ENCODE measurements around the gene SUN3.

Gene SUN3

DNA sequence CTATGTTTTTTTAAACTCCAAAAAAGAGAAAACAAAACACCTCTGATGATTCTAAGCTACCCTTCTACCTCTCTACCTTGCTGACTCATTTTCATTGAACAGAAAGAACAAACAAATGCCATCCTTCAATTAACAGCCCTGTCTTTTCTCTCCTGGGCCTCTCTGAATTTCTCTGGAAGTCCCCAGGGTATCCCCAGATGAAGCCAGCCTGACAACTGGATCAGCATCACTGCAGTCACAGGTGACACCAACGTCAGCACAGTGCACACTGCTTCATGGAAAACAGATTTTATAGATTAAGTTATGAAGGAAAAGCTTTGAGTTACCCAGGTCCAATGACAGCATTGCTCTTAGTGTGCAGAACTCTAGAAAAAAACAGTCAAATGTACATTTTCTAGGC lies 55.2 kb downstream of the SUN3 start:
- DNase-seq (ENCODE audit: low spot score): no peak

DNA sequence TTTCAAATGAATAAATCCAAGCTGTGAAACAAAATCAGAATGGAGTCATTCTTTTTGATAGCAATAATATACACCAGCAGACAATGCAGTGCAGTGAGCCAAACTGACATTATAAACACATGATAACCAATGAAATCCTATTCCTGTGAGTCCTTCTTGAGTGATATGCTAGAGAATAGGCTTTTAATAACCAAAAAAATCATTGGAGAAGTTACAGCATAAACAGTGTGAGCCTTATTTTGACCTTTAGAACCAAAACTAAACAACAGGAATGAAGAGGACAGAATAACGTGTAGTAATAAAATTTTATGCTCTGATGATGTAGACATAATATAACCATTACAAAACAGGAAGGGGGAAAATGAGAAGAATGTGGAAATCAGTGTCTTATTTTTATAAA lies 58.1 kb downstream of the SUN3 start:
- no peak for DNase-seq (ENCODE audit: low spot score)

DNA sequence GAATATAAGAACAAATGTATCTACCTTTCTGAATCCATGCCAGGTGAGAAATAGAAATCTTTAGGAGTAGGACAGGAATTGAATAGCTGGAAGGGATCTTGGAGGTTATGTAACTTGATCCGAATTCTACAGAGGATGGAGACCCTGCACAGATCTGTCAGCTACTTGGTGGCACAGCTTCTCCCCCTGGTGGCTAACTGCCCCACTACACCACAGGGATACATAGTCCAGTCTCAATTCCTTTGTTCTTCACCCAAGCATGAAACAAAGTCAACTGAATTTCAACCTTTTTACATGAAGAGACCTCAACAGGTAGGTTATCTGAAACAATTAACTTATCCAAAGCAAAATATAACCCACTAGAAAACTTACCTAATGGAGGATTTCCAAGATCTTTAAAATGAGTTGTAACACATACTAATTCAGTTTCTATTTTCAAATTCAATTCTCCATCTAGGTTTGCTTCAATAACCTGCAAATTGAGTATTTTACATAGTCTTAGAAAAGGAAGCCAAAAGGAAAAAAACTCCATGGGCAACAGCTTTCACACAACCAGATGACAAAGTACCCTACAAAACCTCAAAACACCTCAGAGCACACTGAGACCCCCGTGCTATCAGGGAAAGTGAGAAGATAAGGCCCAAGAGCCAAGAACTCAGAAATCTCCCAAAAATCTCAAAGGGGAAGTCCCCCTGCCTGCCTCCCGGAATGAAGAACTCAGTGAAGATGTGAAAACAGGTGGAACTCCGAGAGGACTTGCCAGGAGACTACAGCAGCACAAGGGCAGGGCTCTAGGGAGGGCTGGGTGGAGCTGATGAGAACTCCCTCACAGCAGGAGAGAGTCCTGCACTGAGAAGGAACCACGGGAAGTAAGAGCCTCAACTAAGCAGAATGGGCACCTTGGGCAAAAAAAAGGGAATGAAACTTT lies 59.8 kb downstream of the SUN3 start:
- DNase-seq (ENCODE audit: low spot score): peak; percentile 87

- no peak for DNase-seq (ENCODE audit: low spot score)
Measured at GRCh38 chr7:47967708-47968107, 61.2 kb downstream of the SUN3 start.

GRCh38 chr7:47967123-47967522 lies 61.8 kb downstream of the SUN3 start:
- DNase-seq (ENCODE audit: low spot score): no peak

- DNase-seq (ENCODE audit: low spot score): no peak
Measured at GRCh38 chr7:47965456-47965855, 63.5 kb downstream of the SUN3 start.

DNA sequence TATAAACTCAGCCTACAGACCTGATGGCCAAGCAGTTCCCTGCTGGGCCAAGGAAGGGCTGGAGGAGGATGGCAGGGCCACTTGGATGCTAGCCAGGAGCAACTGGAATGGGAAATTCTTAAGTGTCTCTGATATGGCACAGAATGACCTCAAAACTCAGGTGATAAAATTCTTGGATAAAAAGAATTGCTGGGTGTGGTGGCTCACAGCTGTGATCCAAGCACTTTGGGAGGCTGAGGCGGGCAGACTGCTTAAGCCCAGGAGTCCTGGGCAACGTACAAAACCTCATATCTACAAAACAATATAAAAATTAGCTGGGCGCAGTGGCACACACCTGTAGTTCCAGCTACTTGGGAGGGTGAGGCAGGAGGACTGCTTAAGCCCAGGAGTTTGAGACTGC lies 66.6 kb downstream of the SUN3 start:
- no peak for DNase-seq (ENCODE audit: low spot score)

- no peak for DNase-seq (ENCODE audit: low spot score)
Measured at GRCh38 chr7:47957156-47957555, 71.8 kb downstream of the SUN3 start.

- DNase-seq (ENCODE audit: low spot score): no peak
Measured at GRCh38 chr7:47956220-47956619, 72.7 kb downstream of the SUN3 start.

- DNase-seq (ENCODE audit: low spot score): no peak
Measured at GRCh38 chr7:47954231-47954911, 74.5 kb downstream of the SUN3 start.

GRCh38 chr7:47953822-47954221 lies 75.1 kb downstream of the SUN3 start:
- no peak for DNase-seq (ENCODE audit: low spot score)

GRCh38 chr7:47952224-47952623 lies 76.7 kb downstream of the SUN3 start:
- no peak for DNase-seq (ENCODE audit: low spot score)

- DNase-seq (ENCODE audit: low spot score): no peak
Measured at GRCh38 chr7:47951374-47951773, 77.5 kb downstream of the SUN3 start.

GRCh38 chr7:47950714-47951113 lies 78.2 kb downstream of the SUN3 start:
- DNase-seq (ENCODE audit: low spot score): no peak

- DNase-seq (ENCODE audit: low spot score): no peak
Measured at GRCh38 chr7:47949703-47950102, 79.2 kb downstream of the SUN3 start.

DNA sequence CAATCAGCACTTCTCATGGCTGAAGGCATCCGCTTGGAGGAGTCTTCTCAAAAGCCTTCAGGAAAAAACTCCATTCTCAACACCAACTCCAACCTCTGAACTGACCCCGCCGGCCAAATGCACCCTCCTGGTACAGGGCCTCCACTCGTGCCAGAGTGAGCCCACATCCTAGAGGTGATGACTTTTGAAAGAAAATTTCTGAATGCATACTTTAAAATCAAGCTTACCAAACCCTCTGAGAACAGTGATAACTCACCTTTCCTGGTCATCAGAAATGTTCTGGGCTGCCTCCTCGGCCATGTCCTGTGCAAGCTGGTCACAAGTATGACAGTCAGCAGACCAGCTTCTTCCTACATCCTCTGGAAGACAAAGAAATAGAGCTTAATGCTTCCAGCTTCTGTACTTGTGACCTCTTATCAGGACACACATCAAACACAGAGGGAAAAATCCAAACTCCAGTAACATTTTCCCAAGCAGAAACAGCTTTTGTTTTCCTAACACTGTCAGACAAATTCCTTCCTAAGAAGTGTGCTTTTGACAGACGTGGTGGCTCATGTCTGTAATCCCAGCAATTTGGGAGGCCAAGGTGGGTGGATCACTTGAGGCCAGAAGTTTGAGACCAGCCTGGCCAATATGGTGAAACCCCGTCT lies 80.6 kb downstream of the SUN3 start, which contains the start of gene PKD1L1:
PKD1L1 (minus strand) TSS at position 326 of the 650 bp plus-strand sequence; CDS start at position 300, 26 bp downstream.
- peak; percentile 32 for DNase-seq (ENCODE audit: low spot score)

- DNase-seq (ENCODE audit: low spot score): no peak
Measured at GRCh38 chr7:47947355-47947749, 81.6 kb downstream of the SUN3 start.

- DNase-seq (ENCODE audit: low spot score): no peak
Measured at GRCh38 chr7:47946581-47947354, 82.1 kb downstream of the SUN3 start.

- peak; percentile 72 for DNase-seq (ENCODE audit: low spot score)
Measured at GRCh38 chr7:47945261-47946015, 83.5 kb downstream of the SUN3 start.

GRCh38 chr7:47944536-47945260 lies 84.2 kb downstream of the SUN3 start:
- DNase-seq (ENCODE audit: low spot score): no peak
